Activated CD4-positive, CD25-positive, alpha-beta regulatory T cell (primary cell): ENCODE measurements around the gene GAL3ST2.
"Not testable (repeated sequence)": the region's sequence is repeated elsewhere in the genome, so short reads cannot be mapped to it uniquely, and the experiment has no call there.

Experiments used
- DNase-seq, 4 experiments: peaks; one replicate each; lab custom pipeline; 2025; lab: John Stamatoyannopoulos, UW

The GAL3ST2 gene

GRCh38 chr2:241768850-241769249 lies 7.8 kb upstream of the GAL3ST2 start:
- no peak for DNase-seq

- DNase-seq = no peak
These were observed 6.8 kb upstream of the GAL3ST2 start for GRCh38 chr2:241769819-241770184.

- DNase-seq = no peak
These were observed 6.3 kb upstream of the GAL3ST2 start for GRCh38 chr2:241770185-241770935.

- no peak for DNase-seq
These were observed 5.7 kb upstream of the GAL3ST2 start for GRCh38 chr2:241770936-241771285.

- no peak for DNase-seq
These were observed 5.1 kb upstream of the GAL3ST2 start for GRCh38 chr2:241771286-241772062.

- DNase-seq = no peak
These were observed 4.5 kb upstream of the GAL3ST2 start for GRCh38 chr2:241772063-241772499.

- no peak for DNase-seq
These were observed 2.9 kb upstream of the GAL3ST2 start for GRCh38 chr2:241773511-241774418.

- no peak for DNase-seq
These were observed 2.0 kb upstream of the GAL3ST2 start for GRCh38 chr2:241774419-241775222.

- no peak for DNase-seq
These were observed 1.1 kb upstream of the GAL3ST2 start for GRCh38 chr2:241775223-241776177.

GRCh38 chr2:241777170-241777685 lies 606 bp downstream of the GAL3ST2 start:
- DNase-seq = no peak

- DNase-seq = no peak
These were observed 1.3 kb downstream of the GAL3ST2 start for GRCh38 chr2:241777686-241778627.

GRCh38 chr2:241780939-241781569 lies 4.4 kb downstream of the GAL3ST2 start:
- no peak for DNase-seq

GRCh38 chr2:241782053-241782452 lies 5.4 kb downstream of the GAL3ST2 start:
- DNase-seq = not testable (repeated sequence)

GRCh38 chr2:241788135-241788534 lies 11.5 kb downstream of the GAL3ST2 start:
- no peak for DNase-seq

GRCh38 chr2:241788572-241788971 lies 11.9 kb downstream of the GAL3ST2 start:
- DNase-seq = no peak

GRCh38 chr2:241791385-241791784 lies 14.8 kb downstream of the GAL3ST2 start:
- not testable (repeated sequence) for DNase-seq

GRCh38 chr2:241793385-241793784 lies 16.8 kb downstream of the GAL3ST2 start:
- DNase-seq = no peak

GRCh38 chr2:241794250-241794823 lies 17.7 kb downstream of the GAL3ST2 start:
- DNase-seq = no peak
